ENCODE data around the gene SEMA5A.

DNA sequence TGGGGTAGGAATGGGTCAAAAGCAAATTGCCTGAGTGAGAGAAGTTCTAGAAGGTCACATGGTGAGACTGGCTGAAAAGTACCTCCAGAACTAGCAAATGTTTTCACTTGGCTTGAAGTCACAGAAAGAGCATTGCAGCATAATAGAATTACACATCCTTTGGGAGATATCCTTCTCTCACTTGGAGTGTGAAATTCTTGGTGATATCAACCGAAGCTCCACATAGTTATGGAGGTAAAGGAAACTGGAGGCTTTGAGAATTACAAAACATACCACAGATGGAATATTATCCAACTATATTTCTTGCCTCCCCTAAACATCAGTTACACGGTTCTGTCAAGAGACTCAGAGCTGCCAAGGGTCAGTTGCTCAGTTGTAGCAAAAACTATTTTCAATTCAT, 182.4 kb downstream of the SEMA5A start:
- TF ChIP-seq, protein P1, sequence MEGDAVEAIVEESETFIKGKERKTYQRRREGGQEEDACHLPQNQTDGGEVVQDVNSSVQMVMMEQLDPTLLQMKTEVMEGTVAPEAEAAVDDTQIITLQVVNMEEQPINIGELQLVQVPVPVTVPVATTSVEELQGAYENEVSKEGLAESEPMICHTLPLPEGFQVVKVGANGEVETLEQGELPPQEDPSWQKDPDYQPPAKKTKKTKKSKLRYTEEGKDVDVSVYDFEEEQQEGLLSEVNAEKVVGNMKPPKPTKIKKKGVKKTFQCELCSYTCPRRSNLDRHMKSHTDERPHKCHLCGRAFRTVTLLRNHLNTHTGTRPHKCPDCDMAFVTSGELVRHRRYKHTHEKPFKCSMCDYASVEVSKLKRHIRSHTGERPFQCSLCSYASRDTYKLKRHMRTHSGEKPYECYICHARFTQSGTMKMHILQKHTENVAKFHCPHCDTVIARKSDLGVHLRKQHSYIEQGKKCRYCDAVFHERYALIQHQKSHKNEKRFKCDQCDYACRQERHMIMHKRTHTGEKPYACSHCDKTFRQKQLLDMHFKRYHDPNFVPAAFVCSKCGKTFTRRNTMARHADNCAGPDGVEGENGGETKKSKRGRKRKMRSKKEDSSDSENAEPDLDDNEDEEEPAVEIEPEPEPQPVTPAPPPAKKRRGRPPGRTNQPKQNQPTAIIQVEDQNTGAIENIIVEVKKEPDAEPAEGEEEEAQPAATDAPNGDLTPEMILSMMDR (IDR thresholded peaks at IDR 0.05; ENCODE audit: low read length) = no peak
- TF ChIP-seq EZH2 (optimal IDR thresholded peaks at IDR 0.05; ENCODE audit: low read depth, low read length) = no peak

Data from MM.1S (cell line).